Breast epithelium (tissue), 3 donors: ENCODE measurements around the gene IL18BP.

Experiments
- POLR2A ChIP-seq: fragments of 450-650 bp; IDR thresholded peaks from one replicate; pipeline ENCODE4 v1.6.1; 2016; ENCODE audit warnings: antibody characterized with exemption, mild to moderate bottlenecking, moderate library complexity
- POLR2AphosphoS5 ChIP-seq, 3 donors: sonication (generic); formaldehyde crosslinking; IDR thresholded peaks; one replicate each; pipeline ENCODE4 v1.6.1; 2017; ENCODE audit warnings: antibody characterized with exemption in 3 of 3
- TF ChIP-seq, protein P1 (sequence below), 3 donors: fragments of 450-650 bp; IDR thresholded peaks; one replicate each; pipeline ENCODE4 v1.5.1; 2016 to 2017; ENCODE audit warnings: antibody characterized with exemption in 3 of 3, mild to moderate bottlenecking in 3 of 3, moderate library complexity in 3 of 3

DNA sequence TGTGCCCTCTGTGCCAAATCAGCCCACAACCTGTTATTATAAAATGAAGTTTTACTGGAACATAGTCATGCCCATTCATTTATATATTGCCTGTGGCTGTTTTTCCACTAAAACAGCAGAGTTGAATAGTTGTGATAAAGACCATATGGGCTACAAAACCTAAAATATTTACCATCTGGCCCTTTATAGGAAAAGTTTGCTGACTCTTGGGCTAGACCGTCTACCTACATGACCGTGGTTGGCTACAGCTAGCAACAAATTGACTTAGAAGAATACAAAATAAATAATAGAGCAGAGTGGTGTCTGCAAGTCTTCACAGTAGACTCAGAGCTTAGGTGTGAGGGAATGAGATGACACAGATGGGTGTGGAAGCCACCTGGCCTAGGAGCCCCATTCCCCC, 11.2 kb upstream of the IL18BP start:
- TF ChIP-seq, protein P1, sequence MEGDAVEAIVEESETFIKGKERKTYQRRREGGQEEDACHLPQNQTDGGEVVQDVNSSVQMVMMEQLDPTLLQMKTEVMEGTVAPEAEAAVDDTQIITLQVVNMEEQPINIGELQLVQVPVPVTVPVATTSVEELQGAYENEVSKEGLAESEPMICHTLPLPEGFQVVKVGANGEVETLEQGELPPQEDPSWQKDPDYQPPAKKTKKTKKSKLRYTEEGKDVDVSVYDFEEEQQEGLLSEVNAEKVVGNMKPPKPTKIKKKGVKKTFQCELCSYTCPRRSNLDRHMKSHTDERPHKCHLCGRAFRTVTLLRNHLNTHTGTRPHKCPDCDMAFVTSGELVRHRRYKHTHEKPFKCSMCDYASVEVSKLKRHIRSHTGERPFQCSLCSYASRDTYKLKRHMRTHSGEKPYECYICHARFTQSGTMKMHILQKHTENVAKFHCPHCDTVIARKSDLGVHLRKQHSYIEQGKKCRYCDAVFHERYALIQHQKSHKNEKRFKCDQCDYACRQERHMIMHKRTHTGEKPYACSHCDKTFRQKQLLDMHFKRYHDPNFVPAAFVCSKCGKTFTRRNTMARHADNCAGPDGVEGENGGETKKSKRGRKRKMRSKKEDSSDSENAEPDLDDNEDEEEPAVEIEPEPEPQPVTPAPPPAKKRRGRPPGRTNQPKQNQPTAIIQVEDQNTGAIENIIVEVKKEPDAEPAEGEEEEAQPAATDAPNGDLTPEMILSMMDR (IDR thresholded peaks at IDR 0.05) = no peak
- TF ChIP-seq POLR2A (no peak), POLR2AphosphoS5 (IDR thresholded peaks at IDR 0.05) (no peak)
